Stimulated activated CD4-positive, alpha-beta T cell treated with anti-CD3 and anti-CD28 coated beads, Interleukin-15, amount 100 ng/mL, for 1 hour (primary cell): Measurements from ENCODE around the gene CKAP4.

Experiments
- DNase-seq, 2 donors: peaks; one replicate each; pipeline ENCODE4 v3.0.0-alpha.2; 2020; ENCODE audit warnings: low read depth in 1 of 2, low spot score in 1 of 2

The CKAP4 gene

DNA sequence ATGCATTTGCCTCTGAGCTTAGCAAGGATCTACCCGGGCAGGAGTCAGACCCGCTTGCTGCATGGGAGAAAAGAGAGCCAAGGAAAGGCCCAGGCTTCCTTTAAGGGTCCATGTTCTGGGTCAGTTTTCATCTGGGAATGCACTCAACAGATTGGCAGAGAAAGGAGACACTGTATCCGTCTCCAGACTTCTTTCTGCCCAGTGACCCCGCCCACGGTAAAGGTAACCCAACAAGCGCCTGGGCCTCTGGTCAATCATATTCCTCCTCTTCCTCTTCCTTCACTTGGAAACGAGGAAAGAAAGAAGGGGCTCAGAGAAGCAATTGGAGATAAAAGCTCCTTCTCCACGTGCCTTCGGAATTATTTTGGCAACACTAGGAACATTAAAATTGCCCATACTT, 27.6 kb upstream of the CKAP4 start:
- no peak for DNase-seq

GRCh38 chr12:106274575-106275121, 26.8 kb upstream of the CKAP4 start:
- DNase-seq = no peak

DNA sequence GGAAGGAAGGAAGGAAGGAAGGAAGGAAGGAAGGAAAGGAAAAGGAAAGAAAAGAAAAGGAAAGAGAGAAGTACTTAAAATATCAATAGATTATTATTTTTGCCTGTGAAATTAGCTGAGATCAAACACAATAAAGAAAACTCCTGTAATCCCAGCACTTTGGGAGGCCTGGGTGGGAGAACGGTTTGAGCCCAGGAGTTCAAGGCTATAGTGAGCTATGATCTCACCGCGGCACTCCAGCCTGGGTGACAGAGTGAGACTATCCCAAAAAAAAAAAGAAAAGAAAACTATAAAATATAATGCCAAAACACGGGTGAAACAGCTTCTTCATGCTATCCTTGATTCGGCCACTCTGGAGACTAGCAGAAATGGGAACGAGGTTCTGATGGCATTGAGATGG, 26.2 kb upstream of the CKAP4 start:
- DNase-seq = no peak

DNA sequence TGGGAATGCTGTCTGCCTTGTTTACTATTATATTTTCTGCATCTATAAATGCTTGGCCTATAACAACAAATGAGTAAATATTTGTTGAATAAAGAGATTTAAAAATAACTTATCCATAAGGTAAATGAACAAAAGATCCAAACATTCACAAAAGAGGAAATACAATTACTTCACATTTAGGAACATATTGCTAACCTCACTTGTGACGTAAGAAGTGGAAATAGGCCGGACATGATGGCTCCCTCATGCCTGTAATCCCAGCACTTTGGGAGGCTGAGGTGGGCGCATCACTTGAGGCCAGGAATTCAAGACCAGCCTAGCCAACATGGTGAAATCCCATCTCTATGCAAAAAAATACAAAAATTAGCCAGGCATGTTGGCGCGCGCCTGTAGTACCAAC, 25.7 kb upstream of the CKAP4 start:
- no peak for DNase-seq

DNA sequence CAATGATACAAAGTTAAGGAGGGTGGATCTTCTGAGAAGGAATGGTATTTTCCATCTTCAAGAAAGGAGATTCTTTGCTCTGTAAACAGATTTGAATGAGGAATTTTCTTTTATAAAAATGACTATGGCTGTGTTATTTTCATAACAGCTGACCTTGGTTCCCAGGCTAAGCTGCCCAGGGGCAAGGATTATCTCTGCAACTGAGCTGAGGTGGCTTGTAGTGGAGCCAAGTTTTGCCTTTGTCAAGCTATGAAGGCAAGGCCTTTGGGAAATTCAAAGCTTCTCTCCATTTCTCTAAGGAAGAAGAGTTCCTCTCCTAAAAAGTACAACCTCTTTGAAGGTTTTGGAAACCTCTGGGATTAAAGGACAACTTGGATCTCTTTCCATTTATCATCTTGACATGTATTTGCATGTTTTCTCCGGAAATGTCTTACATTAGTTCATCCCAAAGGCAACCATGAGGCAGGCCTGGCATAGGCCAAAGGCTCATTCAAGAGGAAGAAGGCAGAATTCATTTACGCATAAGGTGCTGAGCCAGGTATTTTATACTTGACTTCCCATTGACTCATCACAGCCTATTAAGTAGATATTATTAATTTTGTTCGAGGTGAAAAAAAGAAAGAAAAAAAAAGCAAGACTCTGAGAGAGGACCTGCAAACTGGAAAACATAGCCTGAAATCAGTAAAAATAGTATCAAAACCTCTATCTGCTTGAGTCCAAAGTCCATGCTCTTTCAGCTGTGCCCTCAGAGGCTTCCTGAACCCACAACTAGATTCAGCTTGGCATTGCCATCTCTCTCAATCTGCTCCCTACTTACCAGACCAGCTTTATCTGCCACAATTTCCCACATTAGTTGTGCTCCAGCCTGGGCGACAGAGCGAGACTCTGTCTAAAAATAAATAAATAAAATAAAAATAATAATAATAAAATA, 24.0 kb upstream of the CKAP4 start:
- no peak for DNase-seq

GRCh38 chr12:106269150-106269771, 21.4 kb upstream of the CKAP4 start:
- no peak for DNase-seq

GRCh38 chr12:106267535-106267934, 19.7 kb upstream of the CKAP4 start:
- no peak for DNase-seq

DNA sequence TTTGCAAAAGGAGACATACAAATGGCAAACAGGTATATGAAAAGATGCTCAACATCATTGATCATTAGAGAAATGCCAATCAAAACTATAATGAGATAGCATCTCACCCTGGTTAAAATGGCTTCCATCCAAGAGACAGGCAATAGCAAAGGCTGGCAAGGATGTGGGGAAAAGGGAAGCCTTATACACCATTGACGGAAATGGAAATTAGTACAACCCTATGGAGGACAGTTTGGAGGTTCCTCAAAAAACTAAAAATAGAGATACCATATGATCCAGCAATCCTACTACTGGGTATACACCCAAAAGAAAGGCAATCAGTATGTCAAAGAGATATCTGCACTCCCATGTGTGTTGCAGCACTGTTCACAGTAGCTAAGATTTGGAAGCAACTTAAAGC, 17.3 kb upstream of the CKAP4 start:
- DNase-seq = no peak

DNA sequence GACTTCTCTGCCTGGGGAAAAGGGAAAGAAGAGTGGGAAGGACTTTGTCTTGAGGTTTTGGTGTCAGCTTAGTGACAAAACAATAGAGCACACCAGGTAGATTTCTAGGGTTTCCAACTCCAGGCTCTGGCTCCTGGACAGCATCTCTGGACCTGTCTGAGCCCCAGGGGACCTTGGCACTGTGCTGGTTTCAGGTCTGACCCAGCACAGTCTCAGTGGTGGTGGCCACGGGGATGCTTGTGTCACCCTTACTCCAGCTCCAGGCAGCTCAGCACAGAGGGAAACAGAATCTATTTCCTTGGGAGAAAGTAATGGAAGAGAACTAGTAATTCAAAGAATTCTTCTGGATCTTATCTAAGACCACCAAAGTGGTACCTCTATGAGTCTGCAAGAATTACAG, 11.1 kb upstream of the CKAP4 start:
- DNase-seq = no peak

DNA sequence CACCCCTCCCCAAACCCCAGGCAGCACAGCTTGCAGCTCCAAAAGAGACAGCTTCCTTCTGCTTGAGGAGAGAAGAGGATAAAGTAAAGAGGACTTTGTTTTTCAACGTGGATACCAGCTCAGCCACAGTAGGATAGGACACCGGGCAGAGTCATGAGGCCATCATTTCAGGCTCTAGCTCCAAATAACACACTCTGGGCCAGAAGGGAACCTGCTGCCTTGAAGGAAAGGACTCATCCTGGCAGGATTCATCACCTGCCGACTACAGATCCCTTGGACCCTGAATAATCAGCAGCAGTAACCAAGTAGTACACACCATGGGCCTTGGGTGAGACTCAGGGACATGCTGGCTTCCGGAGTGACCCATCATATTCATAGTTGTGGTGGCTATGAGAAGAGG, 10.4 kb upstream of the CKAP4 start:
- DNase-seq = no peak

- no peak for DNase-seq
These were observed 8.7 kb upstream of the CKAP4 start for GRCh38 chr12:106256524-106256923.

- DNase-seq = no peak
These were observed 8.1 kb upstream of the CKAP4 start for GRCh38 chr12:106255952-106256351.

- no peak for DNase-seq
These were observed 7.7 kb upstream of the CKAP4 start for GRCh38 chr12:106255493-106255892.

- no peak for DNase-seq
These were observed 6.9 kb upstream of the CKAP4 start for GRCh38 chr12:106254724-106255123.

DNA sequence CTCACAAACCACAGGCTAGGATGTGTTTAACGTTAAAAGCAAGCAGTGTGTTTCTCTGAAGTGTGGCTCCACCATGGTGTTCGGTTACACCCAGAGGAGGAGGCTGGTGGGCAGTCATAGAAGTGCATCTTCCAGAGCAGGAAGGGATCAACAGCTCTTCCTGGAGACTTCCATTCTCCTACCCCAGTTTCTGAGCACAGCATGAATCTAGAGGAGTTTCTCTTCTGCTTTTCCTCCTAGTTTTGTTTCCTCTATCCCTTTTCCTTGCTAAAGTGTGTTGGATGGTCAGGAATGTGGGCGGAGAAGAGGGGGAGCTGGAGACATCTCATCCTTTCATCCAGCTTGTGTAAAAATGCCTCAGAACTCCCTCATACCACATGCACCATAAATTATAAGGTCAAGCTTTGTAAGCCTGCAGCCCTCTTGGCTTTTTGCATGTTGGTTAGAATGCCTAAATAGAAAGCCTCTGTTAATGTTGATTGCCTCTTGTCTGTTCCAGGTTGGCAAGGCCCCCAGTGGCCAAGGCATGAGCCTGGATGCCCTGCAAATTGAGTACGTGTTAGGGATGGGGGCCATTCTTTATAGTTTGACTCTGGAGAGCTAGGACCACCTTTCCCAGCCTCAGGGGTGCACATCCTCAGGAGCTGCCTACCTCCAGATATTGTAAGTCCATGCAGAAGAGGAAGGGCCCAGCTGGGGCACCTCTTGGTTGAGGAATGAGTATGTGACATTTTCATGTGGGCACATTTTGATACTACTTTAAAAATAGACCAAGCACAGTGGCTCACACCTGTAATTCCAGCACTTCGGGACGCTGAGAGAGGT, 4.0 kb upstream of the CKAP4 start:
- no peak for DNase-seq

- DNase-seq = no peak
These were observed 1.8 kb upstream of the CKAP4 start for GRCh38 chr12:106249411-106250135.

DNA sequence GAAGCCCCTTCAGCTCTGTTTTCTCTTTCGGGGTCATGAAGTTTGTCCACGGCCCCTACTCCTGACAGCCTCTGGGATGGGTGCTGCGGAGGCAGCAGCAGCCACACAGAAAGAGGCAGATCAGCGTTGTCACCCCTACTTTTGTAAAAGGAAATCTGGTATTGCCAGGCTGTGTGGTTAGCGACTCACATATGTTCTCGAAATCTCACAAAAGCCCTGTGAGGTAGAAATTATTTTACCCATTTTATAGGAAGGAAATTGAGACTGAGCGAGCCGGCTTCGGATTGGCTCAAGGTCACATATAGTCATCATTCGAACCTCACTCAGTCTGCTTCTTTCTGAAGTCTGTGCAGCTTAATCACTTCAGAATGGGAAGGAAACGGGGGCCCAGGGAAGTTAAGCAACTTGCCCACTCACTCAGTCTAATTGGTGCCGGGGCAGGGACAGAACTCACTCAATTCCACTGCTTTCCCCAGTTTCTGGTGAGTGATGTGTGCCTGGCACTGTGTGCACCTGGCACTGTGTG, 1.1 kb upstream of the CKAP4 start:
- peak in 1 of 2 donors; percentile 6 for DNase-seq

DNA sequence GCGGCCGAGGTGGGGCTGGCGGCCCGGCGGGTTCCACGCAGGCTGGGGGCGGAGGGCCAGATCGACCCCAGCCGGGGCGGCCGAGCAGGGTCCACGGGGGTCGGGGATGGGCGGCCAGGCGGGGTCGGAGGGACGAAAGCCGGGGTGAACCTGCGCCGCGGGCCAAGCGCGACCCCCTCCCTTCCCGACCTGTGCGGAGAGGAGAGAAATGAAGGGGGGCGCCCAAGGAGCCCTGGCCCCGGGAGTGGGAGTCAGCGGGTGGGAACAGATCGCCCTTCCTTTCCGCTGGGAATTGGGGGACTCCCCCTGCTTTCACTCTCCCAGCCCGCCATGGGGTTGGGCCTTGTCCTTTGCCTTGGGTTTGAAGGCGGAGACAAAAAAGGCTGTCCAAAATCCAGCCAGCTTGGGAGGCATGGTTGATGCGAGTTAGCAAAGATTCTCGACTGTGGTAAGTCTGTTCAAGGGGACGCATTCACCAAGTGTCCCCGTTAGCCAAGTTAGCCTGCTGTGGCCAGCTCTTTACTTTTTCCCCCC, 559 bp upstream of the CKAP4 start:
- peak in 1 of 2 donors; percentile 5 for DNase-seq

DNA sequence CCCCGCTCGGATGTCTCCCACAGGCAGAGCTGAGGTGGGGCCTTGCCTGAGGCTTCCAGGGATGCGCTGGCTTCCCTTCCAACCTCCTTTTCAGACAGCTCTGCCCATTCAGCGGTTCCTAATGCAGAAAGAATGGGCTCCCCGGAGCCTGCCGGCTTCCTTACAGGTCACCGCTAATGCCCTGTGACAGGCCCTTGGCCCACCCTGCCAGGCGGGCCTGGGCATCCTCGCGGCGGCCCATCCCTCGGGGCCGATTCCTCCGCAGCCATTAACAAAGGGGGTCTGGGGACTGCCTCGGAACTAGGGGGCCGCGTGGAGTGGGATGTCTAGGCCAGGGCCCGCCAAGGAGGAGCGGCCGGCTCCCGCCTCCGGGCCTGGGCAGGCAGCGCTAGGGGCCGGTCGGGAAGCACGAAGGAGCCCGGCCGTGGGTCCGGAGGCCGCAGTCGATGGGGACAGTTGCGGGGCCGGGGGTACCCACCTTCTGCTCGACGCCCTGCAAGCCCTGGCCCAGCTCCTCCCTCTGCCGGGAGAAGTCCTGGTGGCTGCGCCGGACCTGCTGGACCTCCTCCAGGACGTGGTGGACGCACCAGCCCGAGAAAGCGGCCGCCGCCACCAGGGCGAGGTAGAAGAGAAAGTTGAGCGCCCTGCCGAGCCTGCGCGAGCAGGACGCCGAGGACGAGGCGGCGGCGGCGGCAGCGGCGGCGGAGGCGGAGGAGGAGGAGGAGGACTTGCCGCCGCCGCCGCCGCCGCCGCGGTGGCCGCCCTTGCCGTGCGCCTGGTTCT, 738 bp downstream of the CKAP4 start:
- peak in 1 of 2 donors; percentile 50 for DNase-seq
